ENCODE data around the gene RNASE8.

The RNASE8 gene

GRCh38 chr14:21053184-21054122 lies 4.2 kb upstream of the RNASE8 start:
- no peak for DNase-seq (ENCODE audit: low spot score)

- no peak for DNase-seq (ENCODE audit: low spot score)
Measured at GRCh38 chr14:21054123-21054767, 3.4 kb upstream of the RNASE8 start.

- no peak for DNase-seq (ENCODE audit: low spot score)
Measured at GRCh38 chr14:21054768-21055145, 2.9 kb upstream of the RNASE8 start.

- no peak for DNase-seq (ENCODE audit: low spot score)
Measured at GRCh38 chr14:21055432-21056117, 2.0 kb upstream of the RNASE8 start.

- DNase-seq (ENCODE audit: low spot score) = peak; percentile 44
Measured at GRCh38 chr14:21056520-21057163, 980 bp upstream of the RNASE8 start.

GRCh38 chr14:21058903-21059302 lies 1.3 kb downstream of the RNASE8 start:
- no peak for DNase-seq (ENCODE audit: low spot score)

GRCh38 chr14:21059842-21060613 lies 2.4 kb downstream of the RNASE8 start:
- peak; percentile 41 for DNase-seq (ENCODE audit: low spot score)

- no peak for DNase-seq (ENCODE audit: low spot score)
Measured at GRCh38 chr14:21060614-21061346, 3.2 kb downstream of the RNASE8 start.

GRCh38 chr14:21061347-21061668 lies 3.7 kb downstream of the RNASE8 start:
- no peak for DNase-seq (ENCODE audit: low spot score)

GRCh38 chr14:21063479-21063878 lies 5.9 kb downstream of the RNASE8 start:
- DNase-seq (ENCODE audit: low spot score) = peak; percentile 81

GRCh38 chr14:21066882-21067502 lies 9.4 kb downstream of the RNASE8 start:
- DNase-seq (ENCODE audit: low spot score) = peak; percentile 11

GRCh38 chr14:21068521-21069387 lies 11.1 kb downstream of the RNASE8 start:
- DNase-seq (ENCODE audit: low spot score) = peak; percentile 65

- peak; percentile 53 for DNase-seq (ENCODE audit: low spot score)
Measured at GRCh38 chr14:21069388-21070082, 11.9 kb downstream of the RNASE8 start.

GRCh38 chr14:21070083-21070609 lies 12.5 kb downstream of the RNASE8 start, which contains the start of gene ARHGEF40:
ARHGEF40 (plus strand) TSS chr14:21070304; CDS start chr14:21070397, 93 bp downstream.
- peak; percentile 89 for DNase-seq (ENCODE audit: low spot score)

GRCh38 chr14:21070610-21071224 lies 13.1 kb downstream of the RNASE8 start:
- peak; percentile 54 for DNase-seq (ENCODE audit: low spot score)

GRCh38 chr14:21071225-21072030 lies 13.8 kb downstream of the RNASE8 start:
- DNase-seq (ENCODE audit: low spot score) = peak; percentile 95

GRCh38 chr14:21072031-21072473 lies 14.4 kb downstream of the RNASE8 start:
- peak; percentile 78 for DNase-seq (ENCODE audit: low spot score)

Data from GM03348 (cell line).